CD8-positive, alpha-beta memory T cell (primary cell): ENCODE measurements around the gene SLAIN1. TPM values are rescaled to one million over a fixed set of nuclear protein-coding genes. Genes with fewer than 3 reads are reported as not detected.

Experiments
- CTCF ChIA-PET: fragments of 350-600 bp; sonication (Branson Sonifier 250); formaldehyde crosslinking; loops from one replicate; lab custom pipeline; 2021; ENCODE audit warnings: antibody characterized with exemption; lab: Charles Lee
- POLR2A ChIA-PET: fragments of 350-600 bp; sonication (Branson Sonifier 250); formaldehyde crosslinking; loops from one replicate; lab custom pipeline; 2021; ENCODE audit warnings: antibody characterized with exemption; lab: Charles Lee
- DNase-seq, 5 donors: peaks; one replicate each; pipeline versions ENCODE4 v3.0.0 to v3.0.0-alpha.2; 2020 to 2022; ENCODE audit warnings: mixed read lengths in 1 of 5
- H3K27ac ChIP-seq: one replicate; pipeline ENCODE4 v1.7.0; 2013; ENCODE audit warnings: low read depth, mild to moderate bottlenecking, low read length, moderate library complexity
- H3K27me3 ChIP-seq: 2 replicates; pipeline ENCODE4 v1.7.0; 2013; ENCODE audit warnings: low read length, mild to moderate bottlenecking; ENCODE audit not compliant: insufficient read depth, poor library complexity, severe bottlenecking
- H3K36me3 ChIP-seq: 2 replicates; pipeline ENCODE4 v1.7.0; 2013; ENCODE audit warnings: mild to moderate bottlenecking, low read length, moderate library complexity; ENCODE audit not compliant: insufficient read depth
- H3K4me1 ChIP-seq: 2 replicates; pipeline ENCODE4 v1.7.0; 2013; ENCODE audit warnings: mild to moderate bottlenecking, low read length, moderate library complexity; ENCODE audit not compliant: insufficient read depth
- H3K4me3 ChIP-seq: 2 replicates; pipeline ENCODE4 v1.7.0; 2013; ENCODE audit warnings: mild to moderate bottlenecking, low read length
- H3K9me3 ChIP-seq: 2 replicates; pipeline ENCODE4 v1.7.0; 2013; ENCODE audit warnings: mild to moderate bottlenecking, low read length
- H3K27ac Mint-ChIP-seq, 8 donors: one replicate each; pipeline ENCODE4 v1.8.0; 2020 to 2021; ENCODE audit warnings: mixed read lengths in 8 of 8, mild to moderate bottlenecking in 6 of 8, inconsistent platforms in 3 of 8, moderate library complexity in 3 of 8
- H3K27me3 Mint-ChIP-seq, 2 donors: one replicate each; pipeline ENCODE4 v1.8.0; 2020 to 2021; ENCODE audit warnings: mixed read lengths in 2 of 2, mild to moderate bottlenecking in 1 of 2, moderate library complexity in 1 of 2
- H3K36me3 Mint-ChIP-seq, 3 donors: one replicate each; pipeline ENCODE4 v1.8.0; 2020 to 2021; ENCODE audit warnings: mixed read lengths in 3 of 3, inconsistent platforms in 1 of 3, mild to moderate bottlenecking in 1 of 3
- H3K4me1 Mint-ChIP-seq, 3 donors: one replicate each; pipeline ENCODE4 v1.8.0; 2020 to 2021; ENCODE audit warnings: mixed read lengths in 3 of 3, inconsistent platforms in 1 of 3, mild to moderate bottlenecking in 1 of 3
- H3K4me3 Mint-ChIP-seq, 7 donors: one replicate each; pipeline ENCODE4 v1.8.0; 2020 to 2021; ENCODE audit warnings: mixed read lengths in 7 of 7, mild to moderate bottlenecking in 6 of 7, moderate library complexity in 4 of 7, inconsistent platforms in 2 of 7
- H3K9me3 Mint-ChIP-seq, 5 donors: one replicate each; pipeline ENCODE4 v1.8.0; 2020 to 2022; ENCODE audit warnings: mixed read lengths in 5 of 5, mild to moderate bottlenecking in 3 of 5, moderate library complexity in 2 of 5, inconsistent platforms in 1 of 5
- polyA plus RNA-seq: library from polyadenylated mRNA; unstranded; fragments of 300-500 nt; fragmentation: Illumina TruSeq; gene quantifications from one replicate; pipeline ENCODE4 v1.2.3, GENCODE V29; 2021
- total RNA-seq, 2 experiments: library from RNA; stranded (reverse); gene quantifications; one replicate each; pipeline ENCODE4 v1.2.3, GENCODE V29; 2021

Gene SLAIN1
- total and polyA plus RNA-seq, 3 experiments from 2014 or later = 29.6 to 43.3 (median 31.8) TPM

- no peak overlapping the region for H3K27ac ChIP-seq
- CTCF ChIA-PET = no interaction called here
- no peaks in the 10 kb centered on the region for H3K4me1 Mint-ChIP-seq
- no peak overlapping the region for H3K4me3 ChIP-seq
- POLR2A ChIA-PET = no interaction called here
- H3K36me3 Mint-ChIP-seq = no peaks in the 10 kb centered on the region
- no peak for DNase-seq
- H3K27ac Mint-ChIP-seq = no peak overlapping the region
- H3K4me3 Mint-ChIP-seq = no peak overlapping the region
- no peaks in the 10 kb centered on the region for H3K27me3 ChIP-seq
- H3K4me1 ChIP-seq = no peaks in the 10 kb centered on the region
- H3K36me3 ChIP-seq = no peaks in the 10 kb centered on the region
- no peaks in the 10 kb centered on the region for H3K9me3 ChIP-seq
- H3K27me3 Mint-ChIP-seq = peaks cover 2 to 11% of the 10 kb centered on the region in 2 donors
- peaks cover 0 to 1% (median 0%) of the 10 kb centered on the region in 5 donors for H3K9me3 Mint-ChIP-seq
Measured at GRCh38 chr13:77800219-77800618, 102.7 kb downstream of the SLAIN1 start.

GRCh38 chr13:77806518-77806917 is 109.0 kb downstream of the SLAIN1 start:
- Histone ChIP-seq H3K9me3 (no peaks in the 10 kb centered on the region), H3K4me1 (no peaks in the 10 kb centered on the region), H3K27me3 (no peaks in the 10 kb centered on the region), H3K27ac (no peak overlapping the region), H3K4me3 (no peak overlapping the region), H3K36me3 (no peaks in the 10 kb centered on the region)
- no peak overlapping the region for H3K27ac Mint-ChIP-seq
- H3K36me3 Mint-ChIP-seq = no peaks in the 10 kb centered on the region
- peaks cover 0 to 1% (median 0%) of the 10 kb centered on the region in 5 donors for H3K9me3 Mint-ChIP-seq
- H3K4me3 Mint-ChIP-seq = no peak overlapping the region
- peaks cover 4 to 15% of the 10 kb centered on the region in 2 donors for H3K27me3 Mint-ChIP-seq
- ChIA-PET POLR2A (no interaction called here), CTCF (no interaction called here)
- H3K4me1 Mint-ChIP-seq = no peaks in the 10 kb centered on the region
- no peak for DNase-seq

- POLR2A ChIA-PET = no interaction called here
Measured at GRCh38 chr13:77807431-77808135, 110.1 kb downstream of the SLAIN1 start.

GRCh38 chr13:77810430-77810829 is 112.9 kb downstream of the SLAIN1 start:
- Histone ChIP-seq H3K36me3 (no peaks in the 10 kb centered on the region), H3K4me1 (no peaks in the 10 kb centered on the region), H3K4me3 (no peak overlapping the region), H3K9me3 (no peaks in the 10 kb centered on the region), H3K27me3 (no peaks in the 10 kb centered on the region), H3K27ac (no peak overlapping the region)
- H3K36me3 Mint-ChIP-seq = no peaks in the 10 kb centered on the region
- H3K27me3 Mint-ChIP-seq = peaks cover 4 to 5% of the 10 kb centered on the region in 2 donors
- no peaks in the 10 kb centered on the region for H3K4me1 Mint-ChIP-seq
- POLR2A ChIA-PET = no interaction called here
- no peak for DNase-seq
- no peak overlapping the region for H3K4me3 Mint-ChIP-seq
- H3K9me3 Mint-ChIP-seq = no peaks in the 10 kb centered on the region
- CTCF ChIA-PET = interaction anchor here (0.7 kb wide), 1 partner anchor 218 kb away, joined by 3 read pairs; no protein-coding TSS in a partner anchor
- H3K27ac Mint-ChIP-seq = no peak overlapping the region

More at GRCh38 chr13:77807431-77808135, 110.1 kb downstream of the SLAIN1 start:
- Mint-ChIP-seq H3K27me3 (peaks cover 4 to 12% of the 10 kb centered on the region in 2 donors), H3K4me1 (no peaks in the 10 kb centered on the region), H3K27ac (no peak overlapping the region), H3K36me3 (no peaks in the 10 kb centered on the region), H3K4me3 (no peak overlapping the region), H3K9me3 (no peaks in the 10 kb centered on the region)
- H3K27me3 ChIP-seq = no peaks in the 10 kb centered on the region
- DNase-seq = no peak
- CTCF ChIA-PET = no interaction called here
- no peaks in the 10 kb centered on the region for H3K4me1 ChIP-seq
- H3K36me3 ChIP-seq = no peaks in the 10 kb centered on the region
- no peaks in the 10 kb centered on the region for H3K9me3 ChIP-seq
- H3K4me3 ChIP-seq = no peak overlapping the region
- no peak overlapping the region for H3K27ac ChIP-seq

- no peaks in the 10 kb centered on the region for H3K9me3 ChIP-seq
- H3K27me3 Mint-ChIP-seq = peaks cover 4 to 5% of the 10 kb centered on the region in 2 donors
- H3K36me3 Mint-ChIP-seq = no peaks in the 10 kb centered on the region
- no peak overlapping the region for H3K27ac ChIP-seq
- no peaks in the 10 kb centered on the region for H3K27me3 ChIP-seq
- POLR2A ChIA-PET = no interaction called here
- CTCF ChIA-PET = interaction anchor here (0.7 kb wide), 1 partner anchor 218 kb away, joined by 3 read pairs; no protein-coding TSS in a partner anchor
- no peaks in the 10 kb centered on the region for H3K4me1 Mint-ChIP-seq
- H3K9me3 Mint-ChIP-seq = no peaks in the 10 kb centered on the region
- no peaks in the 10 kb centered on the region for H3K4me1 ChIP-seq
- no peak overlapping the region for H3K4me3 ChIP-seq
- DNase-seq = no peak
- H3K27ac Mint-ChIP-seq = no peak overlapping the region
- no peak overlapping the region for H3K4me3 Mint-ChIP-seq
- H3K36me3 ChIP-seq = no peaks in the 10 kb centered on the region
Measured at GRCh38 chr13:77810878-77811277, 113.4 kb downstream of the SLAIN1 start.

- no peaks in the 10 kb centered on the region for H3K4me1 Mint-ChIP-seq
- no peak overlapping the region for H3K27ac ChIP-seq
- CTCF ChIA-PET = no interaction called here
- peaks cover 4 to 5% of the 10 kb centered on the region in 2 donors for H3K27me3 Mint-ChIP-seq
- H3K36me3 Mint-ChIP-seq = no peaks in the 10 kb centered on the region
- H3K9me3 Mint-ChIP-seq = no peaks in the 10 kb centered on the region
- DNase-seq = no peak
- no peak overlapping the region for H3K4me3 ChIP-seq
- no peak overlapping the region for H3K4me3 Mint-ChIP-seq
- no peaks in the 10 kb centered on the region for H3K27me3 ChIP-seq
- POLR2A ChIA-PET = no interaction called here
- H3K27ac Mint-ChIP-seq = no peak overlapping the region
- no peaks in the 10 kb centered on the region for H3K9me3 ChIP-seq
- H3K4me1 ChIP-seq = no peaks in the 10 kb centered on the region
- no peaks in the 10 kb centered on the region for H3K36me3 ChIP-seq
Measured at GRCh38 chr13:77811381-77811780, 113.9 kb downstream of the SLAIN1 start.

GRCh38 chr13:77811981-77812380 is 114.5 kb downstream of the SLAIN1 start:
- Mint-ChIP-seq H3K27me3 (peaks cover 4 to 5% of the 10 kb centered on the region in 2 donors), H3K4me1 (no peaks in the 10 kb centered on the region), H3K4me3 (no peak overlapping the region), H3K36me3 (no peaks in the 10 kb centered on the region), H3K27ac (no peak overlapping the region), H3K9me3 (no peaks in the 10 kb centered on the region)
- DNase-seq = no peak
- ChIA-PET POLR2A (no interaction called here), CTCF (no interaction called here)
- Histone ChIP-seq H3K4me3 (no peak overlapping the region), H3K27ac (no peak overlapping the region), H3K9me3 (no peaks in the 10 kb centered on the region), H3K36me3 (no peaks in the 10 kb centered on the region), H3K4me1 (no peaks in the 10 kb centered on the region), H3K27me3 (no peaks in the 10 kb centered on the region)
